ENCODE measurements around the gene CYTH4. TPM values are rescaled to one million over a fixed set of nuclear protein-coding genes. Genes with fewer than 3 reads are reported as not detected.

CYTH4 gene
- total RNA-seq, 2 experiments from 2014 or later = 16.3 to 16.4 TPM

Other genes starting within 250 kb of the CYTH4 start
- 10 to 100 TPM; 32.2 to 40.3 TPM for gene KCTD17, start 230.8 kb upstream of the CYTH4 start, total RNA-seq
- 1 to 10 TPM in 1 of 2 experiments, under 1 TPM in 1; 0.88 to 1.1 TPM for gene TMPRSS6, start 172.8 kb upstream of the CYTH4 start, total RNA-seq
- gene IL2RB, start 132.6 kb upstream of the CYTH4 start, total RNA-seq = 100 to 1,000 TPM; 288 to 289 TPM
- 1 to 10 TPM; 2.9 to 3.4 TPM for gene C1QTNF6, start 94.3 kb upstream of the CYTH4 start, total RNA-seq
- gene SSTR3, start 70.0 kb upstream of the CYTH4 start, total RNA-seq = under 1 TPM; 0.46 to 0.65 TPM
- gene RAC2, start 38.2 kb upstream of the CYTH4 start, total RNA-seq = 100 to 1,000 TPM; 498 to 521 TPM
- under 1 TPM; 0.04 to 0.06 TPM for gene ELFN2, start 145.0 kb downstream of the CYTH4 start, total RNA-seq
- gene MFNG, start 203.9 kb downstream of the CYTH4 start, total RNA-seq = 100 to 1,000 TPM; 191 to 199 TPM
- under 1 TPM in 1 of 2 experiments, not detected in 1; 0.29 TPM for gene CARD10, start 236.9 kb downstream of the CYTH4 start, total RNA-seq